CD1c-positive myeloid dendritic cell (primary cell): ENCODE data around the gene ZNF658.
"Not testable (repeated sequence)": the region's sequence is repeated elsewhere in the genome, so short reads cannot be mapped to it uniquely, and the experiment has no call there.

Experiments
- DNase-seq: peaks from one replicate; pipeline ENCODE4 v3.0.0-alpha.2; 2016; ENCODE audit errors: extremely low spot score

The ZNF658 gene

GRCh38 chr9:66900490-66901131 is at the start of gene ZNF658:
Gene ZNF658 (plus strand): TSS chr9:66900725. CDS start chr9:66903562, 2,837 bp downstream.
- peak; percentile 74 for DNase-seq

- not testable (repeated sequence) for DNase-seq
Observed at GRCh38 chr9:66861732-66862131, 38.8 kb upstream of the ZNF658 start.

- not testable (repeated sequence) for DNase-seq
Observed at GRCh38 chr9:66868660-66869059, 31.9 kb upstream of the ZNF658 start.

GRCh38 chr9:66880605-66881004 is 19.9 kb upstream of the ZNF658 start:
- not testable (repeated sequence) for DNase-seq

GRCh38 chr9:66881847-66882246 is 18.7 kb upstream of the ZNF658 start:
- DNase-seq: not testable (repeated sequence)

GRCh38 chr9:66890334-66890733 is 10.2 kb upstream of the ZNF658 start:
- DNase-seq: not testable (repeated sequence)

- DNase-seq: not testable (repeated sequence)
Observed at GRCh38 chr9:66901141-66901540, 616 bp downstream of the ZNF658 start.

GRCh38 chr9:66909560-66909959 is 9.0 kb downstream of the ZNF658 start:
- not testable (repeated sequence) for DNase-seq

GRCh38 chr9:66920072-66920471 is 19.5 kb downstream of the ZNF658 start:
- not testable (repeated sequence) for DNase-seq

- DNase-seq: not testable (repeated sequence)
Observed at GRCh38 chr9:66936194-66936870, 35.8 kb downstream of the ZNF658 start.

- DNase-seq: not testable (repeated sequence)
Observed at GRCh38 chr9:66937662-66938061, 37.1 kb downstream of the ZNF658 start.

- DNase-seq: not testable (repeated sequence)
Observed at GRCh38 chr9:66938322-66938721, 37.8 kb downstream of the ZNF658 start.

GRCh38 chr9:66939878-66940830 is 39.6 kb downstream of the ZNF658 start:
- DNase-seq: not testable (repeated sequence)

- DNase-seq: not testable (repeated sequence)
Observed at GRCh38 chr9:66942400-66943155, 42.1 kb downstream of the ZNF658 start.

GRCh38 chr9:66952576-66952975 is 52.1 kb downstream of the ZNF658 start:
- DNase-seq: not testable (repeated sequence)
